ENCODE measurements around the gene FUBP3. TPM values are rescaled to one million over a fixed set of nuclear protein-coding genes. Genes with fewer than 3 reads are reported as not detected.

The FUBP3 gene, protein sequence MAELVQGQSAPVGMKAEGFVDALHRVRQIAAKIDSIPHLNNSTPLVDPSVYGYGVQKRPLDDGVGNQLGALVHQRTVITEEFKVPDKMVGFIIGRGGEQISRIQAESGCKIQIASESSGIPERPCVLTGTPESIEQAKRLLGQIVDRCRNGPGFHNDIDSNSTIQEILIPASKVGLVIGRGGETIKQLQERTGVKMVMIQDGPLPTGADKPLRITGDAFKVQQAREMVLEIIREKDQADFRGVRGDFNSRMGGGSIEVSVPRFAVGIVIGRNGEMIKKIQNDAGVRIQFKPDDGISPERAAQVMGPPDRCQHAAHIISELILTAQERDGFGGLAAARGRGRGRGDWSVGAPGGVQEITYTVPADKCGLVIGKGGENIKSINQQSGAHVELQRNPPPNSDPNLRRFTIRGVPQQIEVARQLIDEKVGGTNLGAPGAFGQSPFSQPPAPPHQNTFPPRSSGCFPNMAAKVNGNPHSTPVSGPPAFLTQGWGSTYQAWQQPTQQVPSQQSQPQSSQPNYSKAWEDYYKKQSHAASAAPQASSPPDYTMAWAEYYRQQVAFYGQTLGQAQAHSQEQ
- total RNA-seq (10 to 100 TPM; 34.2 to 44.7 (median 41.9) TPM), total RNA-seq (41.7 to 85.8 (median 58.9) reads per million in 29 experiments)
- 32.0 TPM for total RNA-seq (2013)

DNA sequence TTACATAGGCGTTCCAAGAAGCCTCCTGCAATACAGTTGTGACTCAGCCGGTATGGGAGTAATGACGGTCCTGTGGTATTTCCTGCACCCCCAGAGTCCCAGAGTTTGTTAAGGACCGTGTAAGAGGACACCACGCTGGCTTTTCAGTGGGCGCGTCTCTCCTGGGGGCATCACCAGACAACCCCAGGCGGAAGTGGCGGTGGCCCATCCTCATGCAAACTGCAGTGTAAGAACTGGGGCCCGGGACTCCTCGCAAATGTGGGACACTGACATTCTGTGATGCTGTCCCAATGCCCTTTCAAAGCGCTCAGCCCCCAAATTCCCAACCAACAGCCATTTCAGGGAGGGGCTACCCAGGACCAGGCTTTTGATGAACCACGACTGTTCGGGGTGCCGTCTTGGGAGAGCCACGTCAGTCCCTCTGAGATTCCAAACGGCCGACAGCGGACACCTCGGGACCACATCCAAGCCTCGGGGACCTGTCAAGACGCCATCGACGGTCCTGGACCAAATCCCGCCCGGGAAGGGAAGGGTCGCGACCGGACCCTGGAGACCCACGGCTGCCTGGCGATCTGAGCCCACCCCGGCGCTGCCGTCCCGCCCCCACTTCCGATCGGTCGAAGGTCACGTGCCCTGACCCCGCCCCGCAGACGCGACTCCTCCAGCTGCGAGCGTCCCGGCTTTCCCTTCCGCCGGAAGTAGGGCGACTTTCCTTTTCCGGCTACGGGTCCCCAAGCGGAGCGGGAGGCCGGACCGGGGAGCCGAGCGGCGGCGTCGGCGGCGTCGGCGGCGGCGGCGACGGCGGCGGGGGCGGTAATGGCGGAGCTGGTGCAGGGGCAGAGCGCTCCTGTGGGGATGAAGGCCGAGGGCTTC is at the start of gene FUBP3:
FUBP3 (plus strand) TSS at position 713 of the 873 bp plus-strand sequence; CDS start at position 817, 104 bp downstream.
- H3K4me3 Mint-ChIP-seq: peak within 1 kb of the TSS; percentile 88 to 91 (median 91)
- POLR2A ChIA-PET: interaction anchor here in 1 of 2 donors (0.6 kb wide), 1 partner anchor 743 kb away, joined by 6 read pairs; no protein-coding TSS in a partner anchor
- peak within 1 kb of the TSS; percentile 86 to 92 for H3K27ac Mint-ChIP-seq
- H3K27ac ChIP-seq (ENCODE audit: low read length): peak within 1 kb of the TSS; percentile 89
- ATAC-seq (replicated peaks in 1 of 4) (peak; percentile 84 to 93 (median 88)), DNase-seq (peak; percentile 68 to 91 (median 79))
- H3K9me3 ChIP-seq: no peaks in the 10 kb centered on the region
- no peaks in the 10 kb centered on the region for H3K27me3 ChIP-seq (replicated peaks in 1 of 2; ENCODE audit: control insufficient read depth in 2 of 2, extremely low read depth in 1 of 2, insufficient read depth in 2 of 2, low read length in 1 of 2)
- H3K4me3 ChIP-seq (ENCODE audit: control insufficient read depth in 1 of 2, extremely low read depth in 1 of 2, low read length in 1 of 2): peak within 1 kb of the TSS; percentile 97 to 99
- H3K4me1 Mint-ChIP-seq: peaks cover 33 to 54% (median 53%) of the 10 kb centered on the region in 3 donors
- CTCF ChIA-PET: interaction anchor here in 1 of 2 donors (0.5 to 0.7 kb wide), 2 partner anchors 82 to 691 kb away, joined by 4 to 6 read pairs; no protein-coding TSS in a partner anchor
- no peaks in the 10 kb centered on the region for H3K9me3 Mint-ChIP-seq
- no peaks in the 10 kb centered on the region for H3K27me3 Mint-ChIP-seq
- under 1% methylated on average over 74 of the region's 74 CpGs for WGBS (ENCODE audit: insufficient coverage)
- H3K36me3 Mint-ChIP-seq: peaks cover 3% of the 10 kb centered on the region
- H3K4me1 ChIP-seq (ENCODE audit: control insufficient read depth in 1 of 2, extremely low read depth in 1 of 2, insufficient read depth in 2 of 2, low read length in 2 of 2): peaks cover 11 to 23% of the 10 kb centered on the region in 2 experiments
- H3K36me3 ChIP-seq (ENCODE audit: control insufficient read depth in 2 of 2, extremely low read depth in 1 of 2, insufficient read depth in 1 of 2, low read length in 1 of 2): peaks cover 0 to 10% of the 10 kb centered on the region in 2 donors

DNA sequence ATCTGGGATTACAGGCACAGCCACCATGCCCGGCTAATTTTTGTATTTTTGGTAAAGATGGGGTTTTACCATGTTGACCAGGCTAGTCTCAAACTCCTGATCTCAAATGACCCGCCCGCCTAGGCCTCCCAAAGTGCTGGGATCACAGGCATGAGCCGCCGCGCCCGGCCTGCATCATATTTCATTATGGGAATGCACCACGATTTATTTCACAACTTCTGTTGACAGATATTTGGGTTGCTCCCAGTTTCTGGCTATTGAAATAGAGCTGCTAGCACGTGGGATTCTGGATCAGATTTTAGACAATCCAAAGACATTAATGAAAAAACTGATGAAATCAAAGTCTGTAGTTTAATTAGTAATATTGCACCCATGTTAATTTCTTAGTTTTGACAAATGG is 48.4 kb upstream of the FUBP3 start:
- H3K27me3 Mint-ChIP-seq: peaks cover 24 to 43% of the 10 kb centered on the region in 2 donors
- Histone ChIP-seq H3K27ac (ENCODE audit: low read length) (no peak overlapping the region), H3K9me3 (no peaks in the 10 kb centered on the region), H3K4me3 (ENCODE audit: control insufficient read depth in 1 of 2, extremely low read depth in 1 of 2, low read length in 1 of 2) (no peak overlapping the region), H3K36me3 (ENCODE audit: control insufficient read depth in 2 of 2, extremely low read depth in 1 of 2, insufficient read depth in 1 of 2, low read length in 1 of 2) (no peaks in the 10 kb centered on the region), H3K27me3 (replicated peaks in 1 of 2; ENCODE audit: control insufficient read depth in 2 of 2, extremely low read depth in 1 of 2, insufficient read depth in 2 of 2, low read length in 1 of 2) (peaks cover 0 to 52% of the 10 kb centered on the region in 2 experiments), H3K4me1 (ENCODE audit: control insufficient read depth in 1 of 2, extremely low read depth in 1 of 2, insufficient read depth in 2 of 2, low read length in 2 of 2) (no peaks in the 10 kb centered on the region)
- H3K36me3 Mint-ChIP-seq: no peaks in the 10 kb centered on the region
- no peak overlapping the region for H3K27ac Mint-ChIP-seq
- H3K4me1 Mint-ChIP-seq: peaks cover 0 to 5% (median 5%) of the 10 kb centered on the region in 3 donors
- WGBS (ENCODE audit: insufficient coverage): 92% methylated on average over 6 of the region's 9 CpGs
- DNase-seq (no peak), ATAC-seq (replicated peaks in 1 of 4) (no peak)
- H3K9me3 Mint-ChIP-seq: no peaks in the 10 kb centered on the region
- ChIA-PET CTCF (no interaction called here), POLR2A (no interaction called here)
- H3K4me3 Mint-ChIP-seq: no peak overlapping the region

DNA sequence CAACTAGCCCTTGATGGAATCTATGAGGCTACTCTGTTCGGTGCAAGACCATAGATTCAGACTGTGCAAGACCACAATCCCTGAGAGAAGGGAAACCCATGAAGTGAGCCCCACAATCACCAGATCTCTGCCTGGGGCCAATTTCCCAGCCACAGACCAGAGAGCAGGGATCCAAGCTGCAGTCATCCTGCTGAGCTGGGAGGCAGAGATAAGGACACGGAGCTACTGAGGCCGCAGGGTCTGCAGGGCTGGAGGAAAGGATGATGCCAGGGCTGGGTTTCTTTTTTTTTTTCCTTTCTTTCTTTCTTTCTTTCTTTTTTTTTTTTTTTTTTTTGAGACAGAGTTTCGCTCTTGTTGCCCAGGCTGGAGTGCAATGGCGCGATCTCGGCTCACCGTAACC is 47.7 kb upstream of the FUBP3 start:
- Mint-ChIP-seq H3K27me3 (peaks cover 28 to 44% of the 10 kb centered on the region in 2 donors), H3K27ac (no peak overlapping the region), H3K9me3 (no peaks in the 10 kb centered on the region), H3K4me3 (no peak overlapping the region), H3K36me3 (no peaks in the 10 kb centered on the region), H3K4me1 (peaks cover 0 to 7% (median 6%) of the 10 kb centered on the region in 3 donors)
- Histone ChIP-seq H3K4me3 (ENCODE audit: control insufficient read depth in 1 of 2, extremely low read depth in 1 of 2, low read length in 1 of 2) (no peak overlapping the region), H3K27me3 (replicated peaks in 1 of 2; ENCODE audit: control insufficient read depth in 2 of 2, extremely low read depth in 1 of 2, insufficient read depth in 2 of 2, low read length in 1 of 2) (peaks cover 0 to 52% of the 10 kb centered on the region in 2 experiments), H3K4me1 (ENCODE audit: control insufficient read depth in 1 of 2, extremely low read depth in 1 of 2, insufficient read depth in 2 of 2, low read length in 2 of 2) (no peaks in the 10 kb centered on the region), H3K36me3 (ENCODE audit: control insufficient read depth in 2 of 2, extremely low read depth in 1 of 2, insufficient read depth in 1 of 2, low read length in 1 of 2) (no peaks in the 10 kb centered on the region), H3K27ac (ENCODE audit: low read length) (no peak overlapping the region), H3K9me3 (no peaks in the 10 kb centered on the region)
- ChIA-PET POLR2A (no interaction called here), CTCF (no interaction called here)
- WGBS (ENCODE audit: insufficient coverage): no CpG with 5 or more reads among the region's 8 CpGs
- no peak for ATAC-seq (replicated peaks in 1 of 4)
- DNase-seq: no peak

DNA sequence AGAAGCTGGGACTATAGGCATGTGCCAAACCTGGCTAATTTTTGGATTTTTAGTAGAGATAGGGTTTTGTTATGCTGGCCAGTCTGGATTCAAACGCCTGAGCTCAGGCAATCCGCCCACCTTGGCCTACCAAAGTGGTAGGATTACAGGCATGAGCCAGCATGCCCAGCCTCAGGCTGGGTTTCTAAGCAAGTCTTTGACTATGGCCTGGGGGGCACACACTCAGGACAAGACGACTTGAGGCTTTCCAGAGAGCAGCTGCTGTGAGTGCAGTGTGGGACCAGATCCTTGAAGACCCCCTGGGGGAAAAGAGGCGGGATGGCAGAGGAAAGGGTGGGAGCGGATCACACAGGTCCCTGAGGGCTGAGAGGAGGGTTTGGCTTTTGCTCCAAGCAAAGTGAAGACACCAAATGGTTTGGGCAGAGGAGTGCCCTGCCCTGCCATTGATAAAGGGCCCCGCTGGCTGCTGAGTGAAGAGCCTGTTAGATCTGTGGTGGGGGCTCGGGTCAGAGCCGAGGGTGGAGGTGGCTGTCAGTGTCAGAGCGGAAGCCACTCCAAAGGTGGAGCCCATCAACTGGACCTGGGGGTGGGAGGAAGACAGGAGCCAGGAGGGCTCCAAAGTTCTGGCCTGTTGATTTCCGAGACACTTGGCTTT is 46.8 kb upstream of the FUBP3 start:
- H3K4me3 Mint-ChIP-seq: no peak overlapping the region
- H3K9me3 Mint-ChIP-seq: no peaks in the 10 kb centered on the region
- peaks cover 0 to 52% of the 10 kb centered on the region in 2 experiments for H3K27me3 ChIP-seq (replicated peaks in 1 of 2; ENCODE audit: control insufficient read depth in 2 of 2, extremely low read depth in 1 of 2, insufficient read depth in 2 of 2, low read length in 1 of 2)
- peaks cover 31 to 47% of the 10 kb centered on the region in 2 donors for H3K27me3 Mint-ChIP-seq
- POLR2A ChIA-PET: no interaction called here
- H3K4me1 ChIP-seq (ENCODE audit: control insufficient read depth in 1 of 2, extremely low read depth in 1 of 2, insufficient read depth in 2 of 2, low read length in 2 of 2): no peaks in the 10 kb centered on the region
- peaks cover 2 to 13% (median 10%) of the 10 kb centered on the region in 3 donors for H3K4me1 Mint-ChIP-seq
- ATAC-seq (replicated peaks in 1 of 4) (no peak), DNase-seq (no peak)
- H3K36me3 ChIP-seq (ENCODE audit: control insufficient read depth in 2 of 2, extremely low read depth in 1 of 2, insufficient read depth in 1 of 2, low read length in 1 of 2): no peaks in the 10 kb centered on the region
- no peaks in the 10 kb centered on the region for H3K36me3 Mint-ChIP-seq
- CTCF ChIA-PET: no interaction called here
- H3K27ac ChIP-seq (ENCODE audit: low read length): no peak overlapping the region
- peak overlapping the region in 1 of 2 donors; percentile 21 for H3K27ac Mint-ChIP-seq
- no peaks in the 10 kb centered on the region for H3K9me3 ChIP-seq
- WGBS (ENCODE audit: insufficient coverage): 79% methylated on average over 9 of the region's 10 CpGs
- no peak overlapping the region for H3K4me3 ChIP-seq (ENCODE audit: control insufficient read depth in 1 of 2, extremely low read depth in 1 of 2, low read length in 1 of 2)

DNA sequence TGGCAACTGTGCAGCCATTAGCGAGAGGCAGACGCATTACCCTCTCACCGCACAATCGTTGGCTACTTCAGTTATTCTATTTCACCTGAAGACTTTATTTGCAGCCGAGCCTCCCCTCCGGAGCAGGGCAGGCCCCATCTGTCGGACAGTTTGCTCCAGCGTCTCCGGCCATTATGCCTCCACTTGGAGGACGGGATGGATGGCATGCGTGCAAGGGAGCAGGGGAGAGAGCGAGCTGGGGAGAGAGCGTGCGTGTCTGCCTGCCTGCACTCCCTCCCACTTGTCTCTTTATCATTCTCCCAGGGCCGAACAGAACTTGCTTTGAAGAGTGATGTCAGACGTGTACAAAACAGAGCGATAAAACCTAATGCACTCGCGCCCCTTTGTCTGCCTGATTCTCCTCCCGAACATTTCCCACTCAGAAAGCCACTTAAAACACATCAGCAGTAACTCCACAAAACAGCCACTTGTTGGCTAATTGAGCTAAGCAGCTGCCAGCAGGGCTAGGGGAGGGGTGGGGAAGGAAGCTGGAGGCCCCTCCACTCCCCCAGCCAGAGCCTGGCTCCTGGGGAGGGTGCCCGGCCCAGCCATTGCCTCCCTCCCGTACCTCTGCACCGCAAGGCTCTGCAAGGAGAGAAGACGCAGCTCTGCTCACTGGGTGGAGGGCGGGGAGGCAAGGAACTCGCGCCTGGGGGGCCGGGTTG is 43.4 kb upstream of the FUBP3 start:
- Histone ChIP-seq H3K4me3 (ENCODE audit: control insufficient read depth in 1 of 2, extremely low read depth in 1 of 2, low read length in 1 of 2) (no peak overlapping the region), H3K27ac (ENCODE audit: low read length) (no peak overlapping the region), H3K27me3 (replicated peaks in 1 of 2; ENCODE audit: control insufficient read depth in 2 of 2, extremely low read depth in 1 of 2, insufficient read depth in 2 of 2, low read length in 1 of 2) (peaks cover 0 to 74% of the 10 kb centered on the region in 2 experiments), H3K4me1 (ENCODE audit: control insufficient read depth in 1 of 2, extremely low read depth in 1 of 2, insufficient read depth in 2 of 2, low read length in 2 of 2) (no peaks in the 10 kb centered on the region), H3K36me3 (ENCODE audit: control insufficient read depth in 2 of 2, extremely low read depth in 1 of 2, insufficient read depth in 1 of 2, low read length in 1 of 2) (no peaks in the 10 kb centered on the region), H3K9me3 (no peaks in the 10 kb centered on the region)
- Mint-ChIP-seq H3K9me3 (no peaks in the 10 kb centered on the region), H3K4me1 (peaks cover 13 to 17% (median 14%) of the 10 kb centered on the region in 3 donors), H3K27me3 (peaks cover 51 to 76% of the 10 kb centered on the region in 2 donors), H3K27ac (no peak overlapping the region), H3K36me3 (peaks cover 4% of the 10 kb centered on the region), H3K4me3 (no peak overlapping the region)
- 33% methylated on average over 13 of the region's 28 CpGs for WGBS (ENCODE audit: insufficient coverage)
- ChIA-PET POLR2A (no interaction called here), CTCF (no interaction called here)
- DNase-seq (no peak), ATAC-seq (replicated peaks in 1 of 4) (no peak)
